ENCODE data around the gene PTTG1IP. TPM values are rescaled to one million over a fixed set of nuclear protein-coding genes. Genes with fewer than 3 reads are reported as not detected.

The PTTG1IP gene
- total and polyA plus RNA-seq, 2 of the 4 experiments (the other 2 are of a cell fraction), result 167 to 194 TPM

- no peak overlapping the region for H3K23ac ChIP-seq (ENCODE audit: low read depth, low read length)
- 97% methylated on average over 31 of the region's 36 CpGs; no CpG with 5 or more reads in 1 of the 2 experiments for WGBS, 2 experiments (ENCODE audit: extremely low coverage in 2 of 2, insufficient read length in 1 of 2)
Measured at GRCh38 chr21:44848821-44849521, 24.5 kb downstream of the PTTG1IP start.

More at GRCh38 chr21:44848821-44849521, 24.5 kb downstream of the PTTG1IP start:
- Histone ChIP-seq H3K56ac (ENCODE audit: extremely low read depth, insufficient read depth, low read length) (no peak overlapping the region), H2BK20ac (ENCODE audit: low read depth, low read length) (no peak overlapping the region), H2AK5ac (ENCODE audit: low read depth, low read length) (no peak overlapping the region), H3K18ac (ENCODE audit: low read depth, low read length) (no peak overlapping the region), H3K9me1 (ENCODE audit: insufficient read depth, low read length) (peaks cover 13% of the 10 kb centered on the region; the same call in 1 of the 2 replicates), H2AK9ac (replicated peaks; ENCODE audit: low read depth, low read length, poor library complexity) (no peak overlapping the region), H2AFZ (replicated peaks; ENCODE audit: low read length, poor library complexity) (no peak overlapping the region), H4K20me1 (ENCODE audit: insufficient read depth, low read length) (peaks cover 15% of the 10 kb centered on the region), H3K27ac (ENCODE audit: insufficient read depth, low read length) (no peak overlapping the region), H4K8ac (ENCODE audit: low read depth in 2 of 2, low read length in 2 of 2) (no peak overlapping the region), H2BK15ac (ENCODE audit: low read depth, low read length) (no peak overlapping the region), H3K9me3 (ENCODE audit: control insufficient read depth, insufficient read depth, low read length) (no peaks in the 10 kb centered on the region), H2BK120ac (ENCODE audit: low read depth, low read length) (no peak overlapping the region), H3K79me1 (ENCODE audit: low read depth in 1 of 2, low read length in 2 of 2) (peaks cover 29 to 35% of the 10 kb centered on the region in 2 experiments), H3K27me3 (ENCODE audit: control insufficient read depth, insufficient read depth, low read length) (peaks cover 4% of the 10 kb centered on the region; the same call in 1 of the 2 replicates), H3K4me1 (ENCODE audit: control insufficient read depth, insufficient read depth, low read length) (peaks cover 2% of the 10 kb centered on the region; the same call in 1 of the 2 replicates), H4K91ac (ENCODE audit: insufficient read depth, low read depth, low read length) (no peak overlapping the region), H4K5ac (ENCODE audit: low read depth, low read length) (no peak overlapping the region), H3K14ac (replicated peaks; ENCODE audit: low read depth, low read length) (no peak overlapping the region), H3K4ac (ENCODE audit: low read depth, low read length) (no peak overlapping the region), H3K36me3 (ENCODE audit: control insufficient read depth, insufficient read depth, low read length) (peaks cover 35% of the 10 kb centered on the region), H3K4me3 (ENCODE audit: insufficient read depth, low read depth, low read length) (no peak overlapping the region), H2BK5ac (ENCODE audit: low read depth, low read length, poor library complexity, severe bottlenecking) (no peak overlapping the region), H3K4me2 (ENCODE audit: low read depth, low read length) (no peak overlapping the region), H3K9ac (ENCODE audit: low read depth, low read length) (no peak overlapping the region)
- intact Hi-C loops (cut with micrococcal nuclease), result no loop called here
- BruUV-seq (replicated peaks), result no TSS peak
- no peak for TF ChIP-seq MXI1 (IDR thresholded peaks at IDR 0.05; ENCODE audit: borderline replicate concordance, low read depth, low read length)
- TF ChIP-seq MAZ (IDR thresholded peaks at IDR 0.05; ENCODE audit: borderline replicate concordance, low read depth, low read length), result no peak
- TF ChIP-seq NFE2L2 (IDR thresholded peaks at IDR 0.05; ENCODE audit: low read depth, low read length), result no peak
- TF ChIP-seq BHLHE40 (IDR thresholded peaks at IDR 0.05; ENCODE audit: low read depth, low read length), result no peak
- TF ChIP-seq FOS (IDR thresholded peaks at IDR 0.05; ENCODE audit: low read depth, low read length), result no peak
- TF ChIP-seq RCOR1 (IDR thresholded peaks at IDR 0.05; ENCODE audit: insufficient replicate concordance, low read length), result no peak
- no peak for TF ChIP-seq MAFK (IDR thresholded peaks at IDR 0.05; ENCODE audit: low read depth, low read length)
- DNase-seq (no peak), ATAC-seq (ENCODE audit: low read depth) (no peak)
- ChIA-PET POLR2A (ENCODE audit: unreplicated experiment) (no interaction called here), CTCF (no interaction called here)
- in situ Hi-C loops (cut with MboI; ENCODE audit: low sequenced_read_pairs), result no loop called here
- dilution Hi-C loops (cut with HindIII; ENCODE audit: low sequenced_read_pairs, unreplicated experiment), result no loop called here

All from IMR-90 (cell line).